Activated CD4-positive, alpha-beta T cell treated with anti-CD3 and anti-CD28 coated beads, Interleukin-2, Interleukin-4, amounts not matched to agents 100 ng/mL and 50 ng/mL, durations not matched to agents 16 hours and 8 hours (primary cell): ENCODE measurements around the gene NUDT6.
"Not testable (repeated sequence)": the region's sequence is repeated elsewhere in the genome, so short reads cannot be mapped to it uniquely, and the experiment has no call there.

Source experiments
- DNase-seq: peaks from one replicate; pipeline ENCODE4 v3.0.0-alpha.2; 2020; ENCODE audit warnings: low spot score

The NUDT6 gene

DNA sequence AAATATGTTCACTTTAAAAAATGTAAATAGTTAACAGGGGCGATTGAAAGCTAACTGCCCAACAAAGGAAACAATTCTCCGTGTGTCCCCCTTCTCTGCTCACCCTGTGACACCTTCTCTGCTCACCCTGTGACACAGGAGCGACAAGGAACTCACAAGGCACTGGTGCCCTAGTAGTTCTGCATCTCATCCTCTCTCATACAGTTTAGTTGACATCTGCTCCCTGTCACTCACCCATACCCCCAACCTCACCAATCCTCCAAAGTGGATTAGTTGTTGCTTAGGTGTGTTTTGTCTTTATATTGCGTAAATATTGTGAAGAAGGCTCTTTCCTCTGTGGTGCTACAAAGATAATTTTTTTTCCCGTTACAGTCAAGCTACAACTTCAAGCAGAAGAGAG lies 46.4 kb downstream of the NUDT6 start:
- no peak for DNase-seq

DNA sequence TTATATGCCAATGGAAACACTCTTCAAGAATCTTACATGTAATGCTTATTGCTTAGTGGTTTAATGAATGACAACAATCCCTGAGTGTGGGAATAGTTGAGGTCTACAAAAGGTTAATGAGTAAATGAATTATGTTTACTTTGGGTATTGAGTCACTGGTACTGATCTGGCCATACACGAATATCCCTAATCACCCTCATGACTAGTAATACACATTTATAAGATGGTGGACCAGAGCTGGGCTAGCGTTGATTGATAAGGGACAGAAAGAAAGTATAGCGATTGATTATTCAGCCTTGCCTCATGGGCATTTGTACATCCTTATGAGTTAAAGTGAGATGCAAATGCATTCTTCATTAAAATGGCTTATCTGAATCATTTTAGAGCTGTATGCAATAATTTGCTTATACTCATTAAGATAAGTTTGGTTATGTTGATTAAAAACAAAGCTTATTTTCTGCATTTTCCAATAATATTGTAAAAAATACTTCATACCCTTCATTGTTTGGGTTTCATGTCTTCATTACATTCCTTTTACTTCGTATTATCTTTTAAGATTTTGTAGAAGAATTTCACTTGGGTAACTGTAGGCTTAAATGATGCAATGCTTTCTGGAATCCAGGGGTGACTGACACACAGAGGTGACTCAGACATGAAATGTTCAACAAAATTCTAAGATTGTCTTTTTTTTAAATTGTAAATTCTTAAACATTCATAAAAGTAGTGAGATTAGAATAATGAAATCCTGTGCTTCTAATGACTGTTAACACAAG lies 48.4 kb downstream of the NUDT6 start:
- DNase-seq = no peak

- DNase-seq = no peak
These were observed 49.3 kb downstream of the NUDT6 start for GRCh38 chr4:122873146-122873545.

GRCh38 chr4:122868235-122868634 lies 54.2 kb downstream of the NUDT6 start:
- DNase-seq = not testable (repeated sequence)

DNA sequence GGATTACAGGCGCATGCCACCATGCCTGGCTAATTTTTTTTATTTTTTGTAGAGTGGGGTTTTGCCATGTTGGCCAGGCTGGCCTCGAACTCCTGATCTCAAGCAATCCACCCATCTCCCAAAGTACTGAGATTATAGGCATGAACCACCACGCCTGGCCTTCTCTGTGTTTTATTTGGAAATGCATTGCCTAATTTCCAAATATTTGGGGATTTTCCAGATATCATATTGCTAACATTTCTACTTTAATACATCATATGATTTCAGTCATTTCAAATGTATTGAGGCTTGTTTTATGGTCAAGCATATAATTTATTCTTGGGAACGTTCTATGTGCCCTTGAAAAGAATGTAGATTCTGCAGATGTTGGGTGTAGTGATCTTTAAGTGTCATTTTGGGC lies 57.0 kb downstream of the NUDT6 start:
- DNase-seq = no peak

DNA sequence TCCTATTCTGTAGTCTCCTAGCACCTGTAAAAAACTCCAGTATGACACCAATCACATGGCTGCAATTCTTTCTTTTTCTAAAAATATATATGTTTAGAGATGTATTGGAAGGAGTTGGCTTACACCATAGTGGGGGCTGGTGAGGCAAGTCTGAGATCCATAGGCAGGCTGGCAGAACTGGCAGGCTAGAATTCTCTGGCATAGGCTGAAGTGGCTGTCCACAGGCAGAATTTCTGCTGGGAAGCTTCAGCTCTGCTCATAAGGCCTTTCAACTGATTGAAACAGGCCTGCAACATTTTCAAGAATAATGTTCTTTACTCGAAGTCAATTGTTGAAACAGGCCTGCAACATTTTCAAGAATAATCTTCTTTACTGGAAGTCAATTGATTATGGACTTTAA lies 58.8 kb downstream of the NUDT6 start:
- DNase-seq = no peak

DNA sequence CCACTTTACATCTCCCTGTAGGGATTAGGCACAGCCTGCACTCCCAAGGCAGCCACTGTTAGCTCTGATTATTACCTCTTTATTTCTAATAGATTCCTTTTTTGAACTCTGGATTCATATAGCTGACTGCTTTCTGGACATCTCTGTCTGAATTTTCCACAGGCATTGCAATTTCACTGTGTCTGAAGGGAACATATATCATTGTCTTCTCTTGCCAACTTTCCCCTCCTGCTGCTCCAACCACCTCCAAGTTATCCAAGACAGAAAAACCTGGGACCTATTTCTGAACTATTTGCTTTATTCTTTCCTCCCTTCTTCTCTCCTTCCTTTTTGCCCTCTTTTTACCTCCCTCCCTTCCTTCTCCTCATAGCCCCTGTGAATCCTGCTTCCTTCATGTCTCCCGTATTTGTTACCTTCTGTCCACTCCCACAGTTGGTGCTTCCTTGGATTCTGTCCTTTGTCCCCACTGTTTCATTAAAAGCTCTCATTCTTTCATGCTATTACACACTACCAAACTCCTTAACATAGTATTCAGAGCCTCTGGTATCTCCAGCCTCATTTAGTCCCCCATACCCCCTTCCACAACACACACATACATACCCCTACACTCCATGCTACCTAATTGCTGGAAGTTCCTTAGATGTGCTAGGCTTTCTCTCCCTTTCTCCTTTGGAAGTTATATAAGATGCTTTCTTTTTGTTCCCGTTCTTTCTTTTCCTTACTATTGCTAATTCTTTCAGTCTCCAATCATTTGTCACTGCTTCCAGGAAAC lies 61.0 kb downstream of the NUDT6 start:
- DNase-seq = no peak

GRCh38 chr4:122858705-122859104 lies 63.7 kb downstream of the NUDT6 start:
- DNase-seq = no peak

DNA sequence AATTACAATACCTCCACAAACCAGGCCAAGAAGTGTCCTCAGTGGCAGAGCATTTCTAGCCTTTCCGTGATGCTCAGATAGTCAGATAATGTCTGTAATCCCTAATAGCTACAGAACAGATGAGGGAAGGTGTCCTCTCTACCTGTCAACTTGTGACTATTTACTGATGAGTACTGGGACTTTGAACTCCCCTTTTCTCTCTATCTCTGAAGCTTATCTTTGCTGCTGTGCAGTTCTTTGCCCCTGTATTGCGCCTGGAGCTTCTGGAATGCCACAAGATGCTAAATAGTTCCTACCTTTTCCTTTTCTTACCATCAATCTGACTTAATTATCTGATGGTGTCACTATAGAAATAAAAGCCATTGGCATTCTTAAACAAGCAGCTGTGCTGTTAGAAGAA lies 65.2 kb downstream of the NUDT6 start:
- no peak for DNase-seq

DNA sequence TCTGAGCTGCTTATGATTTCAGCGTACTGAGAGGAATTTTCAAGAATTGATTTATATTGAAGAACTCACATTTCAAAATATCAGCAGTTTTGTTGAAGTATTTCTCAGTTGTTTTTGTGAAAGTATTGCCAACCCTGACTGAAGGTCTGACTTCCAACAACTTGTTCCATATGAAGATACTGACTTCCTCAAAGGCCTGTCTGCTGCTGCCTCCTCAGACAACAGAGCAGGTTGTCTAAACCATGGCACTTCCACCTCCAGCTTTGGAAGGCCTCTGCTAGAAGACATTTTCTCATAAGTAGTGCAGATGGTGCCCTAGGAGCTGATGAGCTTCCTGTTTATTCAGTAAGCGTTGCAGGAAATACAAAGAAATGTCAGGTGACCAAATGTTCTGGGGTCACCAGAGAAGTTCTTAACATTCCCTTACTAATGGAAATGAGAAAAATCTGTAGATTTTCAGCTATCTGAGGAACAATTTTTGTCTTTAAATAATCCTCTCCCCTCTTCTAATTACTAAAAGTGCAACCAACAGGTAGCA lies 67.0 kb downstream of the NUDT6 start:
- no peak for DNase-seq

DNA sequence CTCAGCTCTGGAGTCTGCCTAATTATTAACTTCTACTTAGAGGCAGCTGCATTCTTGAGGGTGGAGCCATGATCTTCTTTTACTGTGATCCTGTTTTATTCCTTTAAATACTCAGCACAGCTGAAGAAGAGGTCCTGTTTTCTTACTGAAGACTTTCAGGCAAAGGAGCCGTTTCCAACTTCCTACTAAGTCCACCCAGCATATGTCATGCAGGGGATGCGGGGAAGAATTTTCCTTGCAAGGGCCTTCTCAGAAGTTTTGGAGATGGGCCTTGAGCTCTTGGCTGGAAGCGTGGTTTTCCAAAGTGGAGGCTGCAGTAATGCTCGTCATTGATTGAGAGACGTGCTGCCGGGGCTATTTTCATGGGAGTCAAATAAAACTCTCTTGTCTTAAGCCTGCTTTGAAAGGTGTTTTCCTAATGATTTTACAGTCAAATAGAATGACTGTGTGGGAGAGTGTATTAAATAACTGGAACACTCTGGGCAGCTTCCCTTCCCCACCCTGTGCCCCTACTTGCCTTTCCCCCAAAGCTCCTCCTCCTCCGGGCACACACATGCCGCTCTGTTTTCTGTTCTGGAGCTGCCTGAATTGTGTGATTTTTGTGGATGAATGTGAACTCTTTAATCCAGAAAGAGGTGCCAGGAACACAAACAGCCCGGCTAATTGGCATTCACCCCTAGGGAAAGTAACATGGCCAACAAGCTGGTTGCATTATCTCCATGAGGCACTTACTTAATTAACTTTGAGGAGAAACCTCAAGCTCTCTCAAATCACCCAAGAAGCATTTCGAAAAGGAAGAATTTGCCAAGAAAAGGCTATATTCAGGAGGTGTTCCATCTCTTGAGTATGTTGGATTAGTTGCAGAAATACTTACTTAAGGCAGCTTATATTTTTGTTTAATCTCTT lies 67.7 kb downstream of the NUDT6 start:
- DNase-seq = no peak

- DNase-seq = no peak
These were observed 70.8 kb downstream of the NUDT6 start for GRCh38 chr4:122851568-122851967.

GRCh38 chr4:122849789-122850188 lies 72.6 kb downstream of the NUDT6 start:
- not testable (repeated sequence) for DNase-seq

- DNase-seq = no peak
These were observed 74.5 kb downstream of the NUDT6 start for GRCh38 chr4:122847931-122848330.

GRCh38 chr4:122845760-122846159 lies 76.6 kb downstream of the NUDT6 start:
- peak; percentile 36 for DNase-seq

DNA sequence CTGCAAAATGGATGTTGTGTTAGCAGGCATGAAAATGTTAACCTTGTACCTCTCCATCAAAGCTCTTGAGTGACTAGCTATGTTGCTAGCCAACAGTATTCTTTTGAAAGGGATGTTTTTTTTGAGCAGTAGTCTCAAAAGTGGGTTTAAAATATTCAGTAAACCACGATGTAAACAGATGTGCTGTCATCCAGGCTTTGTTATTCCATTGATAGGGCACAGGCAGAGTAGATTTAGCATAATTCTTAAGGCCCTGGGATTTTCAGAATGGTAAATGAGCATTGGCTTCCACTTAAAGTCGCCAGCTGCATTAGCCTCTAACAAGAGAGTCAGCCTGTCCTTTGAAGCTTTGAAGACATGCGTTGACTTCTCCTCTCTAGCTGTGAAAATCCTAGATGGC lies 77.3 kb downstream of the NUDT6 start:
- no peak for DNase-seq

DNA sequence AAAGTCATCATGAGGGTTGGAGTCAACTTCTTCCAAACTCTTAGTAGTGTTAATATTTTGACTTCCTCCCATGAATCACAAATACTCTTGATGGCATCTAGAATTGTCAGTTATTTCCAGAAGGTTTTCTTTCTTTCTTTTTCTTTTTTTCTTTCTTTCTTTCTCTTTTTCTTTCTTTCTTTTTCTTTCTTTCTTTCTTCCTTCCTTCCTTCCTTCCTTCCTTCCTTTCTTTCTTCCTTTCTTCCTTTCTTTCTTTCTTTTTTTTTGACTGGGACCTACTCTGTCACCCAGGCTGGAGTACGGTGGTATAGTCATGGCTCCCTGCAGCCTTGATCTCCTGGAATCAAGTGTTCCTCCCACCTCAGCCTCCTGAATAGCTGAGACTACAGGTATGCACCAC lies 78.0 kb downstream of the NUDT6 start:
- DNase-seq = not testable (repeated sequence)

- no peak for DNase-seq
These were observed 79.3 kb downstream of the NUDT6 start for GRCh38 chr4:122842984-122843531.
